NCI-H1694 (cell line): ENCODE measurements around the gene CSTPP1.
"Not testable (repeated sequence)": the region's sequence is repeated elsewhere in the genome, so short reads cannot be mapped to it uniquely, and the experiment has no call there.

Experiments
- DNase-seq: peaks from one replicate; lab custom pipeline; 2025; lab: John Stamatoyannopoulos, UW

Gene CSTPP1

DNA sequence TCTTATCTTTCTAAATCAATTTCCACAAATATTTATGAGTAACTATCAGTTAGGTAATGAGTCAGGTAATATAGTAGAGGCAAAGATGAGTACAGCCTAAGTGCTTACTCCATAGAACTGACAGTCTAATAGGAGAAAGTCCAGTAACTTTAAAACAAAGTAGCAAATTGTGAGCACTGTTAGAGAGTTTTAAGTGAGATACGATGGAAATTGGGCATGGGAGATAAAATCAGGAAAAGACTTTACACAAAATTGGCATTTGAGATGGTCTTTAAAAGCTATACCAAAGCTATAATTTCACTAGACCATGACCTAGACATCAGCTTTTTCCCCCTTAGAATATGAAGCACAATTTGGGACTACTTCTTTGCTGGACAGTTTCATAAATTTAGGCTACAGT, 113.7 kb downstream of the CSTPP1 start:
- DNase-seq = no peak

DNA sequence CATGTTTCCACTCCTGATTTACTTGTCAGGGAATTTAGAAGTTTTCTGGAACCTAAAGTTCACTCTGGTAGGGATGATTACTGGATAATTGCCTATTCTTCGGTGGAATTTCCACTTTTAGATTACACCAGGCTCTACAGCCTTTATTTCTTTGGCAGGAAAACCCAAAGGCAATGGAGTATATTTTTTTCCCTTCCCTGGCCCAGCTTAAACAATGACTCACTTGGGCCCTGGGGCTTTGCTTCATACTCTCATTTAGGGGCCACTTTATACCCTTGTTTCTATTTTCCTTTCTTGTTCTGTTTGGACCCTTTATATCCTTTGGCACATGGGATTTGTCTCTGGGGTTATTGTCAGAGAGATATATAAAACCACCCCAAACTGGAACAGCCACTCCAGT, 114.7 kb downstream of the CSTPP1 start:
- DNase-seq = no peak

DNA sequence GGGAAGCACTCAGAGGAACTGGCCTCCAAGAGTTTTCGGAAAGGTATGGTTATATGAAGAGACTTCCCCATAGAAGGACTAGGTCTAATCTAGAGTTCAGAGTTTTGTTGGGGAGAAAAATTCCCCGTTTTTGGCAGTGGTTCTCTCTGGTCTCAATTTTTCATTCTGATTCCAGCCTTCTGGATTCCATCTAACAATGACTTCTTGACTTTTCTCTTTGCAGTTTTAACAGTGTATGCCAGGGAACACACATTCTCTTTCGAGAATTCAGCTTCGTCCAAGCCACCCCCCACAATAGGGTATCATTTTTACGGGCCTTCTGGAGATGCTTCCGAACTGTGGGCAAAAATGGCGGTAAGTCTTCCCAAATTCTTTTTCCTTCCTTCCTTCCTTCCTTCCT, 115.6 kb downstream of the CSTPP1 start:
- DNase-seq = no peak

DNA sequence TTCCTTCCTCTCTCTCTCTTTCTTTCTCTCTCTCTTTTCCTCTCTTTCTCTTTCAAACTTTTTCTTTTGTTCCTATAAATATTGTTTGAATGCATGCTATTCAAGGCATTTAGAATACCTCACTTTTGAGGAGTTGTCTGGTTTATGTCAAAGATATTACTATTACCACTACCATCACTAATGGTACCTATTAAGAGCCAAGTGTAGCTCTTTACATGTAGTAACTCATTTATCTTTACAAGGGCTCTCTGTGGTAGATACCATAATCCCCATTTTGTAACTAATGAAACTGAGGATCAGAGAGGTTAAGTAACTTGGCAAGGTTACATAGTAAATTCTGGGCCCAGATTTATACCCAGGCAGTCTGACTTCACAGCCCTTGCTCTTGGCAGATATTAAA, 116.0 kb downstream of the CSTPP1 start:
- DNase-seq = no peak

DNA sequence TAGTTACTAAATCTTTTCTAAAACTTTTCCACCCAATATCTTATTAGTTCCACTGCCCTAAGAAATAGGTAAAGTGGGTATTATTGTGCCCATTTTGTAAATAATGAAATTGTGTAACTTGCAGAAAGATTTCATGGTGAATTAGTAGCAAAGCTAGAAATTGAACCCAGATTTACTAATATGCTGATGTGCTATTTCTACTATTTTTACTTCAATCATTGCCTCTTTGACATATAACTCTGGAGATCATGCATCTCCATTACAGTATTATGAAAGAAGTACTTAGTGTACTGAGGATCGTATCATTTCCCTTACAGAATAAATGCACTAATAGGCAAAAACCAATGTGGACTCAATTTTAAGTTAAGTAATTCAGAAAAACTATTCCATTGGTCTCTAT, 119.0 kb downstream of the CSTPP1 start:
- no peak for DNase-seq

DNA sequence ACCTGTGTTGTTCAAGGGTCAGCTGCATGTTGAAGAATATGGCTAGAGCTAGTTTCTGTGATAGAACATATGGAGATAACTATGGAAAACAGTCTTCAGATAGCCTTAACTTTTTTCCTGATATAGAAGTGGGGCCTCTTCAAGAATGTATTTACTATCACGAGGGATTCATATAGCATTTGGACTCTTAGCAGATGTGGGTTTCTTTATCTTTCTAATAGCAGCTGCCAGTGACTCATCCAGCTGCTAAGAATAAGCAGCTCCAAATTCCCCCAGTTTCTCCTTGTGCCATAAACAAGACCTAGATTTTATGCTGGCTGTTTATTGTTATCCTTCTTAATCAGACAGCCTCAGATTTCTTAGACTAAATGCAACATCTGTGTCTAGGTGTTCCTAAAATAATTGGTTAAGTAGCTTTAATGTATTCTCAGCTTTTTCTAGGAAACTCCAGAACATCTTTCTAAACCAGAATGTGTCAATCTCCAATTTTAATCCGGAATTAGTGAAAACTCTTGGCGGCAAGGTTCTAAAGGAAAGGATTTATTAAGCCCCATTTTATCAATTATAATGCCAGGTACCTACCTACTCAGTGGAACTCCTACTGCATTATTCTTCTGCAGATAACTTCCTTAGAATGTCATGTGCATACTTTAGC, 119.8 kb downstream of the CSTPP1 start:
- no peak for DNase-seq

DNA sequence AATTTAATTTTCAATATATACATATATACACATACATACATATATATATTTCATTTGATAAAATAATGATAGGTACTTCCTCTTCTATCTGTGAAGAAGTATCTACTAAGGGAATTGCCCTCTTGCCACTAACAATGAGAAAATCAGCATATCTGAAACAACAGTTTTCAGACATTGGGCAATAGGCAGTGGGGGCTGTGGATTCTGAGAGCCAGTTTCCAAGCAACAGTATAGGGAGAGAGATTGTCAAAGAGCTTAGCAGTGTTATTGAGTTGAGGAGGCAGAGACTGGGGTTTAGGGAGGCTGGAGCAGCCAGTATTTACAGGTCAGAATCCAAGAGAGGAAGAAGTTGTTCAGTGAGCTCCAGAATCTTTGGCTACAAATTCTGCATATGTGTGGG, 120.8 kb downstream of the CSTPP1 start:
- DNase-seq = no peak

DNA sequence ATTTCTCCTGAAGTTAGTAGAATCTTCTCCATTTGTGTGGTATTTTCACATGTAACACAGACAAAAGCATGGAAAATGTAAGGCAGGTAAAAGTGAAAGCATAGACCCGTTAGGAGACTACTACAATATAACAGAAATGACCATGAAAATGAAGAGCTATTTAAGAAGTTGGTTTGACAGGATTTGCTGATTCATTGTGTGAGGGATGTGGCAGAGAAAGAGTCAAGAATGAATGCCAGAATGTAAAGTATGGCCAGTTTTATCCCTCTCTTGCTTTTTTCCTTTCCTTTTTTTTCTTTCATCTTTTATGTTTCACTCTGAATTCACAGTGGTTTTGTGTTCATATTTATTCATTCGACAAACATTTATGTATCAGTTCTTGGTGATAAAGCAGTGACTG, 124.2 kb downstream of the CSTPP1 start:
- DNase-seq = no peak

DNA sequence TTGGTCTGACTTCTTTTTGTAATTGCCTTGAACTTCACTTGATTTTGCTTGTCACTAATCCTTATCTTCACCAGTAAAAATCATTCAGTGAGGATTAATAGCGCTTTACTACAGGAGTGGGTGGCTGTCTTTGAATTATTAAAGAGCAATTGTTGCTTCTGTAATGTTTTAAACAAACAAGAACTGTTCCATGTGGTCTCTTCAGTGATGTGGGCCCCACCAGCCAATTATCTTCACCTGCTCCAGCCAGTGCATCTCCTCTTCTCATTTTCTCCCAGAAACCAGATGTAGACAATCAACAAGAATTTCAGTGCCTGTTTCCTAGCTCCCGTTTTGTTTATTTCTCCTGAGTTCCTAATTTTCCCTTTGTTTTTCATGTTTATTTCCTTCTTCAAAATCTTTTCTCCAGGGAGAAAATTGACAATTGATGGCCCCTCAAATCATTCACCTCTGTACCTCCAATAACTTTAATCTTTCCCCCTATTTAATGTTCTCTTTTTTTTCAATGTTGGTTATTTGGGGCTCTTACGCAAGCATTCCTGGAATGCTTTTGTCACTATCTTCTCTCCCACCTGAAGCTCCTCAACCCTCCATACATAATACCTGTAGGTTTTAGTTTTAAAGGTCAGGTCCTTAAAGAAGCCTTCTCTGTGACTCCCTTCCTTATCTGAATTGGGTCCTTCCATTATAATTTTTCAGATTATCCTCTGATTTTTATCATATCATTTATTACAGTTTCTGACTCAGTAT, 125.0 kb downstream of the CSTPP1 start:
- DNase-seq = no peak

DNA sequence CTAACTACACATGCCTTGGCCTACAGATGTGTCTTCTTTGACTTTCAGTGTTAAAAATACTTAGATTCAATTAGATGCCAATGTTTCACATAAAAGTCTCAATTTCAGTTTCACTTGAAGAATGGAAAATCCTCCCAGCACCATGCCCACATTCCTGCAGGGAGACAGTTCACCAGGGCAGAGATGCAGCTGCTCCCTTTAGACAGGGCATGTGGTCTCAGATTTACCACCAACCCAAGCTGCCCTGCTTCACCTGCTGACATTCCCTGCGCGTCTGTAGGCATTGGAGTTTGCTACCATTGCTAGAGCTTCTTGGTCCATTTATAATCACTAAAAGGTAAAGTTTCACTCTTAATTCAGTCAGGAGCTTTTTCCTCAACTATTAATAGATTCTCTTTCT, 126.2 kb downstream of the CSTPP1 start:
- DNase-seq = no peak

DNA sequence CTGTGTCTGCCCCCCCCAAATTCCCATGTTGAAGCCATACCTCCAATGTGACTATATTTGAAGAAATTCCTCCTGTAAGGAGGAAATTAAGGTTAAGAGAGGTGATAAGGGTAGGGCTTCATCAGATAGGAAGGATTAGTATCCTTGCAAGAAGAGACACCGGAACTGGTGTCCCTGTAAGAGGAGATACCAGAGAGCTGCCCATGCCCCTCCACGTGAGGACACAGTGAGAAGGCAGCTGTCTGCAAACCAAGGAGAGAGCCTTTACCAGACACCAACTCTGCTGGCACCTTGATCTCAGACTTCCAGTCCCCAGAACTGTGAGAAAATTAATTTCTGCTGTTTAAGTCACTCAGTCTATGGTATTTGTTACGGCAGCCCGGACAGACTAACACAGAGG, 130.8 kb downstream of the CSTPP1 start:
- no peak for DNase-seq

DNA sequence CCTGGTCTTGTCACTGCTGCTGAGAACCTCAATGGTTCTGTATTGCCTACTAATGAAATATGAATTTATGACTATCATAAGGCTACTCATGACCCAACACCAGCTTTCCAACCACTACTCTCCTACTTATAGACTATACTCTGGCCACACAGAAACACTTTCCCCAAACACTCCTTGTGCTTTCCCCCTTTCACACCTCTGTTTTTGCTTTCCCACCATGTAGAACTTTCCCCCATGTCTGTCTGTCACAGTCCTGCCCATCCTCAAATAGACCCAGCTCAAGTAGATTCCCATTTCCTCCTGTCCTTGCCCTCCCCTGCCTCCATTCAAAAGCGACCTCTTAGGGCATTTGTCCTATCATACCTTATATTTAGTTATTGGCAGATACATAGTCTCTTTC, 134.2 kb downstream of the CSTPP1 start:
- DNase-seq = no peak

DNA sequence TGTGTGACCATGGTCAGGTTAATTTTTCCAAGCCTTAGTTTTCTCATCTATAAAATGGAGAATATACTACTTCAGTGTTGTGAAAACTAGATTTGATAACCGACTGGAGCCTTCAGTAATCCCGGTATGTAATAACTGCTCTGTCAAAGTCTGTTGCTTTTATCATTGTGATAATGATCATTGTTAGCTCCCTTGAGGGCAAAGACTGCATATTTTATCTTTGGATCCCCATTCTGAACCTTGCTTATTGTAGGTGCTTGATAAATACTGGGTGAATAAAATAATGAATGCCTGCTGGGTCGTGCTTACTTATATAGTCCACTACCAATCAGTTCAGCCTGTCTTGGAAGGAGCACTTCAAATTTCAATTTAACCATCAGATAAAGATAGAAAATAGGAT, 134.8 kb downstream of the CSTPP1 start:
- DNase-seq = no peak

DNA sequence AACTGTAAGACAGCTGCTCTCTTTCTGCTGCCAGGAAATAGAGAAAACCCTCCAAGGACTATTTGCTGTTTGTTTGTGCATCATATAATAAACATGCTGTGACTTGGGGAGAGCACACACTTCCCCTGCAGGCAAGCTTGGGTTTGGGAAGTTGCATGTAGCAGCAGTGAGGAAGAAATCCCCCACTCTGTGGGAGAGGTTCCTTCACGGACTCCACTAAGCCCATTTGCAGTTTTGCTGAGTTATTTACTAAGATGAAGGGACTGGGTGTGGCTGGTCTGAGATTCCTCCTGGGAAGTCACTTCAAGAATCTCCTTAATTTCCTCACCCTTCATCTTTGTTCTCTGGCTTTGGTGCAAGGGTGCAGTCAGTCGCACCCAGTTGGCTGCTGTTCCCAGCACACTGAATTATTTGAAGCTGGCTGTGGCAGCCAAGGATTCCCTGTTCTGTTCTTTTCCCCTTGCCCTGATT, 135.3 kb downstream of the CSTPP1 start:
- no peak for DNase-seq

DNA sequence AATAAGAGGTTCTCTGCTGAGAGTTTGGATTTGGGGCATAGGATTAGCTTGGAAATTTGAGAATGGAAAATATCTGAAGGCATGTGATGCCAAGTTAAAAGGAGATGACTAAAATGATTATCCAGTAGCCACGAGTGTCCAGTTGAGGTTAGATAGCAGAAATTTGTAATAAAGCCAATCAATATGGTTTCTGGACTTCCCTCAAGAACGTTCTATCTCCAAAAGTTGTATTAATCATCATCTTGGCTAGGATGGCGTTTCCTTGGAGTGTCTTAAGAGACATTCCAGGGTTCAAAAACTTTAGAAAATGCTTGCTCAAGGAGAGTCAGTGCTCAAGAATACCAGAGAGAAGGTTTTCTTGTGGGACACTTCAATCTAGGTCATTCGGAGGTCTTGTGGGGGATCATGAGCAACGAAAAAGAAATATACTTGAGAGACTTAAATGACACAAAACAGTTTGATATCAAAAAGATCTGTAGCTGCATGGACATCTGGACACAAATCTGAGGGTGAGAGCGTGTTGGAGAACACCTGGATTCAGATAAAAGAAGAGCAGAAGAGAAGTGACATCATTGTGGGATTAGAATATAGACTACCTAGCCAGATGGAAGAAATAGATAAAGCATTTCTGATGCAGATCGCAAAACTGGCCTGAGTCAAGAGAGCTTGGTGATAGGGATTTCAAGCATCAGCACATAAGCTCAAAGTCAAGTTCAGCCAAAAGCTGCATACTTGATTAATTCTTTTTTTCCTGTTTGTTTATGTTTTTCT, 142.4 kb downstream of the CSTPP1 start:
- no peak for DNase-seq

DNA sequence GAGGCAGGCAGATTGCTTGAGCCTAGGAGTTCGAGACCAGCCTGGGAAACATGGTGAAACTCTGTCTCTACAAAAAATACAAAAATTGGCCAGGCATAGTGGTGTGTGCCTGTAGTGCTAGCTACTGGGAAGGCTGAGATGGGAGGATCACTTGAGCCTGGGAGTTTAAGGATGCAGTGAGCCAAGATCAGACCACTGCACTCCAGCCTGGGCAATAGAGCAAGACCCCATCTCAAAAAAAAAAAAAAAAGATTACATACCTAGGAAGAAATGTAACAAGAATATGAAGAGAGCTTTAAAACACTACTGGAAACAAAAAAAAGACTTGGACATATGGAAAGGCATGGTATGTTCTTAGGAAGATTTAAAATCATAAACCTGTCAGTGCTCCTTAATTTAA, 144.2 kb downstream of the CSTPP1 start:
- not testable (repeated sequence) for DNase-seq

DNA sequence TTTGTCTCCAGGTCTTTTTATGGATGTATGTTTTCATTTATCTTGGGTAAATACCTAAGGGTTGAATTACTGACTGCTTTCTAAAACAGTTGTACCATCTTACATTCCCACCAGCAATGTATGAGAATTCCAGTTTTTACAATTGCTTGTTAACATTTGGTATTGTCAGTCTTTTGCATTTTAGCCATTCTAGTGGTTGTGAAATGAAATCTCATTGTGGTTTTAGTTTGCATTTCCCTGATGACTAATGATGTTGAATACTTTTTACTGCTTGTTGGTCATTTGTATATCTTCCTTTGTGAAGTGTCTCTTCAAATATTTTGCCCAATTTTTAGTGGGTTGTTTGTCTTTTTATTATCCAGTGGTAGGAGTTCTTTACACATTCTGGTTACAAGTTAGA, 147.4 kb downstream of the CSTPP1 start:
- DNase-seq = no peak

DNA sequence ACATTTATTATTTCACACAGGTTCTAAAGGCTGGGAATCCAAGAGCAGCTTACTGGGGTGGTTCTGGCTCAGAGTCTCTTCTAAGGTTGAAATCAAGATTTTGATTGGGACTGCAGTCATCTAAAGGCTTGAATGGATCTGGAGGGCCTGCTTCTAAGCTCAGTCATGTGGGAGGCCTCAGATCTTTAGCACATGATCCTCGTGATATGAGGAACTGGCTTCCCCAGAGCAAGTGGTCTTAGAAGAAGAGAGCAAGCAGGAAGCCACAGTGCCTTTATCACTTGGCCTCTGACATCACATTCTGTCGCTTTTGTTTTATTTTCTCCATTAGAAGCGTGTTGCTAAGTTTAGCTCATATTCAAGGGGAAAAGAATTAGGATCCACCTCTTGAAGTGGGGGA, 151.2 kb downstream of the CSTPP1 start:
- DNase-seq = no peak

DNA sequence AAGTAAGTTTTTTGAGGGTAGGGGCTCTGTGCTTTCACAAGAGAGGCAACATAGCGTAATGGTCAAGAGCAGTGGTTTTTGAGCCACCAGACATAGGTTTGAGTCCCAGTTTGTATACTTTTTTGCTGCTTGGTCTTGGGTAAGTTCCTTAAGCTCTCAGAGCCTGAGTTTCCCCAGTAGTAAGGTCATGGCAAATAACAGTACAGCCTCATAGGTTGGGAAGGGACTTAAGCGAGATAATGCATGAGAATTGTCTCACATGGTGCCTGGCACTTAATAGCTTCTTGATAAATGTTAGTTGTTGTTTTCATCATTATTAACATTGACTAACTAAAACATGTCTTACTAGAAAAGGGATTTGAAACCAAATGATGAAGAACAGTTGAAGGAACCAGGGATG, 157.0 kb downstream of the CSTPP1 start:
- DNase-seq = no peak

DNA sequence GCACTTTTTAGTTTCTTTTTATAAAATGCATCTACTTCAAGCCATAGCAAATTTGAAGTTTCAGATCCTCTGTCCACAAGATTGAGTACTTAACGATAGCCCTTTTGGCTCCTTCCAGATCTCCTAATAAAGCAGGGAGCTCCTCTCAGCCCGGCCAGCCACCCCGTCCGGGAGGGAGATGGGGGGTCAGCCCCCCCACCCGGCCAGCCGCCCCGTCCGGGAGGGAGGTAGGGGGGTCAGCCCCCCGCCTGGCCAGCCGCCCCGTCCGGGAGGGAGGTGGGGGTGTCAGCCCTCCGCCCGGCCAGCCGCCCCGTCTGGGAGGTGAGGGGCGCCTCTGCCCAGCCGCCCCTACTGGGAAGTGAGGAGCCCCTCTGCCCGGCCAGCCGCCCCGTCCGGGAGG, 160.3 kb downstream of the CSTPP1 start:
- DNase-seq = not testable (repeated sequence)

DNA sequence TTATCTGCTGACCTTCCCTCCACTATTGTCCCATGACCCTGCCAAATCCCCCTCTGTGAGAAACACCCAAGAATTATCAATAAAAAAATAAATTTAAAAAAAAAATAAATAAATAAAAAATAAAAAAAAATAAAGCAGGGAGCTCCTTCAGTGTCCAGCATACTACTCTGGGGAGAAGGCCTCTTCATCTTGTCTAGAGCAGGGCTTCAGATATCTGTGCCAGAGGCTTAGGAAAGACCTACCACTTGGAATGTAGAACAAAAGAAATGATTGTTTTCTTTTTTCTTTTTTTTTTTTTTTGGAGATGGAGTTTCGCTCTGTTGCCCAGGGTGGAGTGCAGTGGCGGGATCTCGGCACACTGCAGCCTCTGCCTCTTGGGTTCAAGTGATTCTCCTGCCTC, 161.7 kb downstream of the CSTPP1 start:
- DNase-seq = not testable (repeated sequence)

DNA sequence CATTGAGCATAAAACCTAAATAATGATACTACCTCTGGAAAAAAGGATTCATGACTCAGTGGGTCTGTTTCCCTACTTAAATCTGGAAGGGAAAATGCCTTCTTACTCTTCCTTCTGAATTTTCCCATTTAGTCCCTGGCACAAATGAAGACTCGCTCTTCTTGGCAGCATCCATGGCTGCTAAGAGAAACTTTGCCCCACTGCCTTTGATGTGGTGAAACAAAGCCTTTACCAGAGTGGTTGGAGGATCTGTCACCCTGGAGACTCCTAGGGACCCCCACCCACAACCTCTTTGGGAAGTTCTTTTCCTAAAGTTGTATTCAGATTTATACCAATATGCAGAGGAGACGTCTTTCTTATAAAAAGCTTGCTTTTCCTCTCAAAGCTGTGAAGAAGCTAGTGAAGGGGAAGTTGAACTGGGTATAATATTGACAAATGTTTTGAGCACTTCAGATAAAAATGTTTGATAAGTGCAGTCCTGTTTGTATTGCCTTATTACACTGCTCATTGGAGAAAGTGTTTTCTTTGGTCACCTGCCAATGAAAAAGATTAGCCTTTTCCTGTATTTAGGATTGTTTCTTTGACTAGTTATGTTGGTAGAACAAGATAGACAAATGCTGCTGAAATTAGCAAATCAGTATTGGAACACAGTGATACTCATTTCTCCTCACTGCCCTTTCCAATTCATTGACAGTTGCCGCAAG, 162.8 kb downstream of the CSTPP1 start:
- DNase-seq = no peak
